Activated CD4-positive, alpha-beta T cell treated with anti-CD3 and anti-CD28 coated beads, Interleukin-2, amount 50 U/mL, for 1 hour (primary cell): ENCODE measurements around the gene CDH1.
"Not testable (repeated sequence)": the region's sequence is repeated elsewhere in the genome, so short reads cannot be mapped to it uniquely, and the experiment has no call there.

ENCODE experiments used
- DNase-seq: peaks from one replicate; pipeline ENCODE4 v3.0.0-alpha.2; 2020

CDH1 gene

GRCh38 chr16:68793401-68793857 is 56.3 kb downstream of the CDH1 start:
- no peak for DNase-seq

- no peak for DNase-seq
Measured at GRCh38 chr16:68798398-68798797, 61.3 kb downstream of the CDH1 start.

GRCh38 chr16:68800257-68800875 is 63.3 kb downstream of the CDH1 start:
- peak; percentile 11 for DNase-seq

GRCh38 chr16:68802190-68802589 is 65.1 kb downstream of the CDH1 start:
- DNase-seq = no peak

- DNase-seq = no peak
Measured at GRCh38 chr16:68806422-68806821, 69.3 kb downstream of the CDH1 start.

- DNase-seq = no peak
Measured at GRCh38 chr16:68806981-68807380, 69.9 kb downstream of the CDH1 start.

GRCh38 chr16:68814516-68814915 is 77.4 kb downstream of the CDH1 start:
- no peak for DNase-seq

- no peak for DNase-seq
Measured at GRCh38 chr16:68823401-68824135, 86.5 kb downstream of the CDH1 start.

- no peak for DNase-seq
Measured at GRCh38 chr16:68825427-68825826, 88.3 kb downstream of the CDH1 start.

GRCh38 chr16:68826652-68827051 is 89.6 kb downstream of the CDH1 start:
- DNase-seq = no peak

GRCh38 chr16:68833251-68833650 is 96.2 kb downstream of the CDH1 start:
- DNase-seq = no peak

GRCh38 chr16:68834550-68834949 is 97.5 kb downstream of the CDH1 start:
- no peak for DNase-seq

GRCh38 chr16:68835970-68836369 is 98.9 kb downstream of the CDH1 start:
- no peak for DNase-seq

GRCh38 chr16:68839831-68840230 is 102.7 kb downstream of the CDH1 start:
- no peak for DNase-seq

GRCh38 chr16:68842964-68843481 is 105.9 kb downstream of the CDH1 start:
- DNase-seq = not testable (repeated sequence)

GRCh38 chr16:68843482-68844210 is 106.6 kb downstream of the CDH1 start, which contains the start of gene TANGO6:
Gene TANGO6, plus strand, starts transcription at chr16:68843531. Its CDS starts 87 bp downstream, at chr16:68843618.
- peak; percentile 91 for DNase-seq

GRCh38 chr16:68844211-68844564 is 107.1 kb downstream of the CDH1 start:
- no peak for DNase-seq

- DNase-seq = no peak
Measured at GRCh38 chr16:68848786-68849185, 111.7 kb downstream of the CDH1 start.

GRCh38 chr16:68850481-68850880 is 113.4 kb downstream of the CDH1 start:
- no peak for DNase-seq

- DNase-seq = no peak
Measured at GRCh38 chr16:68851601-68852000, 114.5 kb downstream of the CDH1 start.

GRCh38 chr16:68857479-68857878 is 120.4 kb downstream of the CDH1 start:
- no peak for DNase-seq

- DNase-seq = no peak
Measured at GRCh38 chr16:68859828-68860227, 122.7 kb downstream of the CDH1 start.
